Right ventricle myocardium superior (tissue), 1 donor: Measurements from ENCODE around the gene TSPEAR. TPM values are rescaled to one million over a fixed set of nuclear protein-coding genes. Genes with fewer than 3 reads are reported as not detected.

Source experiments
- ATAC-seq: fragments of 200-7000 bp; cut with Tn5 transposase; one replicate; pipeline ENCODE4 v1.9.1; 2020; ENCODE audit warnings: mild to moderate bottlenecking; ENCODE audit not compliant: poor library complexity
- DNase-seq: peaks from one replicate; pipeline ENCODE4 v3.0.0-alpha.2; 2020
- intact Hi-C: fragments of 100-400 bp; cut with DNase I; formaldehyde crosslinking; loops from one replicate; pipeline ENCODE4 v1.11.2; 2022
- total RNA-seq: library from RNA; stranded (reverse); fragmentation: NEBNext Ultra II Directional; extraction: Animal tissue kit (Norgen Biotek cat#: 25700); gene quantifications from one replicate; pipeline ENCODE4 v1.2.1, GENCODE V29; 2021
- donor health status: DM: no; HTN: yes; CAD: no; lungs with severe emphysema.

TSPEAR gene
- total RNA-seq, 1 donor from 2014 or later, result 0.51 TPM

GRCh38 chr21:44742418-44743153 is 31.2 kb upstream of the TSPEAR start:
- ATAC-seq (no peak), DNase-seq (no peak)
- intact Hi-C loops, result no loop called here

- no peak for DNase-seq
- ATAC-seq, result no peak
- intact Hi-C loops, result no loop called here
Measured at GRCh38 chr21:44741921-44742320, 30.5 kb upstream of the TSPEAR start.

GRCh38 chr21:44740742-44741141 is 29.4 kb upstream of the TSPEAR start:
- intact Hi-C loops, result no loop called here
- ATAC-seq (no peak), DNase-seq (no peak)

- intact Hi-C loops, result no loop called here
- ATAC-seq, result no peak
- no peak for DNase-seq
Measured at GRCh38 chr21:44739316-44739715, 27.9 kb upstream of the TSPEAR start.

- intact Hi-C loops, result no loop called here
- no peak for ATAC-seq
- no peak for DNase-seq
Measured at GRCh38 chr21:44738621-44739020, 27.2 kb upstream of the TSPEAR start.

GRCh38 chr21:44737706-44738354 is 26.5 kb upstream of the TSPEAR start:
- ATAC-seq (no peak), DNase-seq (no peak)
- intact Hi-C loops, result no loop called here

- intact Hi-C loops, result no loop called here
- no peak for DNase-seq
- ATAC-seq, result no peak
Measured at GRCh38 chr21:44736291-44737004, 25.1 kb upstream of the TSPEAR start.

GRCh38 chr21:44735821-44736220 is 24.4 kb upstream of the TSPEAR start:
- DNase-seq, result no peak
- intact Hi-C loops, result no loop called here
- ATAC-seq, result no peak

GRCh38 chr21:44734841-44735240 is 23.5 kb upstream of the TSPEAR start:
- ATAC-seq (no peak), DNase-seq (no peak)
- intact Hi-C loops, result no loop called here

- DNase-seq (no peak), ATAC-seq (no peak)
- intact Hi-C loops, result no loop called here
Measured at GRCh38 chr21:44734026-44734745, 22.8 kb upstream of the TSPEAR start.

GRCh38 chr21:44732956-44733355 is 21.6 kb upstream of the TSPEAR start:
- intact Hi-C loops, result no loop called here
- ATAC-seq (no peak), DNase-seq (no peak)

- intact Hi-C loops, result no loop called here
- no peak for ATAC-seq
- DNase-seq, result no peak
Measured at GRCh38 chr21:44732263-44732662, 20.9 kb upstream of the TSPEAR start.

- ATAC-seq (no peak), DNase-seq (no peak)
- intact Hi-C loops, result no loop called here
Measured at GRCh38 chr21:44730951-44731579, 19.7 kb upstream of the TSPEAR start.

- intact Hi-C loops, result no loop called here
- DNase-seq (no peak), ATAC-seq (no peak)
Measured at GRCh38 chr21:44730028-44730395, 18.6 kb upstream of the TSPEAR start.

GRCh38 chr21:44729336-44730027 is 18.1 kb upstream of the TSPEAR start:
- no peak for DNase-seq
- intact Hi-C loops, result no loop called here
- no peak for ATAC-seq

- ATAC-seq (no peak), DNase-seq (no peak)
- intact Hi-C loops, result no loop called here
Measured at GRCh38 chr21:44728716-44729115, 17.3 kb upstream of the TSPEAR start.

- intact Hi-C loops, result no loop called here
- ATAC-seq, result no peak
Measured at GRCh38 chr21:44727757-44728156, 16.4 kb upstream of the TSPEAR start.

GRCh38 chr21:44727321-44727720 is 15.9 kb upstream of the TSPEAR start:
- intact Hi-C loops, result no loop called here
- ATAC-seq, result no peak
- no peak for DNase-seq

More at GRCh38 chr21:44727757-44728156, 16.4 kb upstream of the TSPEAR start:
- no peak for DNase-seq
